ENCODE measurements around the gene ASB6.

- TF ChIP-seq YY1 (IDR thresholded peaks at IDR 0.05; ENCODE audit: low read depth) (no peak), RFX5 (IDR thresholded peaks at IDR 0.05; ENCODE audit: low read length) (no peak), EP300 (IDR thresholded peaks at IDR 0.05; ENCODE audit: borderline replicate concordance in 1 of 2, low read depth in 1 of 2, low read length in 1 of 2) (no peak), GABPA (IDR thresholded peaks at IDR 0.05; ENCODE audit: low read depth) (no peak), JUND (IDR thresholded peaks at IDR 0.05) (no peak), EZH2phosphoT487 (IDR thresholded peaks at IDR 0.05; ENCODE audit: borderline replicate concordance, low read depth) (no peak), USF1 (IDR thresholded peaks at IDR 0.05; ENCODE audit: borderline replicate concordance, low read depth) (no peak), POLR2AphosphoS5 (IDR thresholded peaks at IDR 0.05; ENCODE audit: low read depth, low read length) (no peak), TAF1 (IDR thresholded peaks at IDR 0.05; ENCODE audit: borderline replicate concordance, low read depth, low read length) (no peak), RXRA (IDR thresholded peaks at IDR 0.05; ENCODE audit: borderline replicate concordance, low read depth) (no peak), CHD2 (IDR thresholded peaks at IDR 0.05; ENCODE audit: low read length, partially characterized antibody) (no peak), REST (IDR thresholded peaks at IDR 0.05; ENCODE audit: low read depth, low read length) (no peak), ELF1 (IDR thresholded peaks at IDR 0.05) (no peak)
- TF ChIP-seq, protein P1, sequence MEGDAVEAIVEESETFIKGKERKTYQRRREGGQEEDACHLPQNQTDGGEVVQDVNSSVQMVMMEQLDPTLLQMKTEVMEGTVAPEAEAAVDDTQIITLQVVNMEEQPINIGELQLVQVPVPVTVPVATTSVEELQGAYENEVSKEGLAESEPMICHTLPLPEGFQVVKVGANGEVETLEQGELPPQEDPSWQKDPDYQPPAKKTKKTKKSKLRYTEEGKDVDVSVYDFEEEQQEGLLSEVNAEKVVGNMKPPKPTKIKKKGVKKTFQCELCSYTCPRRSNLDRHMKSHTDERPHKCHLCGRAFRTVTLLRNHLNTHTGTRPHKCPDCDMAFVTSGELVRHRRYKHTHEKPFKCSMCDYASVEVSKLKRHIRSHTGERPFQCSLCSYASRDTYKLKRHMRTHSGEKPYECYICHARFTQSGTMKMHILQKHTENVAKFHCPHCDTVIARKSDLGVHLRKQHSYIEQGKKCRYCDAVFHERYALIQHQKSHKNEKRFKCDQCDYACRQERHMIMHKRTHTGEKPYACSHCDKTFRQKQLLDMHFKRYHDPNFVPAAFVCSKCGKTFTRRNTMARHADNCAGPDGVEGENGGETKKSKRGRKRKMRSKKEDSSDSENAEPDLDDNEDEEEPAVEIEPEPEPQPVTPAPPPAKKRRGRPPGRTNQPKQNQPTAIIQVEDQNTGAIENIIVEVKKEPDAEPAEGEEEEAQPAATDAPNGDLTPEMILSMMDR (IDR thresholded peaks at IDR 0.05) = no peak
Observed at GRCh38 chr9:129591916-129592315, 50.0 kb downstream of the ASB6 start.
